Kidney (tissue), 14 donors: ENCODE data around the gene LENG9. TPM values are rescaled to one million over a fixed set of nuclear protein-coding genes. Genes with fewer than 3 reads are reported as not detected.

Experiments
- DNase-seq, 5 donors: peaks; one replicate each; pipeline ENCODE4 v3.0.0-alpha.2; 2013 to 2020
- FAIRE-seq: peaks from 2 replicates; lab custom pipeline; 2012; peaks lifted over from hg19 to GRCh38; lab: Jason Lieb, UNC
- H3K27ac ChIP-seq, 2 donors: one replicate each; pipeline ENCODE4 v1.7.0; 2013; ENCODE audit warnings: low read depth in 2 of 2, low read length in 2 of 2, inconsistent platforms in 1 of 2
- H3K27me3 ChIP-seq: one replicate; pipeline ENCODE4 v1.7.1; 2013; ENCODE audit warnings: low read length, inconsistent platforms; ENCODE audit not compliant: control insufficient read depth, insufficient read depth
- H3K36me3 ChIP-seq, 3 donors: one replicate each; pipeline versions ENCODE4 v1.7.0 to v1.7.1; 2013; ENCODE audit warnings: low read length in 3 of 3, control low read depth in 1 of 3, inconsistent platforms in 1 of 3; ENCODE audit not compliant: insufficient read depth in 3 of 3, control insufficient read depth in 2 of 3
- H3K4me1 ChIP-seq, 3 donors: one replicate each; pipeline versions ENCODE4 v1.7.0 to v1.7.1; 2013; ENCODE audit warnings: low read length in 3 of 3, inconsistent platforms in 1 of 3, low read depth in 1 of 3; ENCODE audit not compliant: control insufficient read depth in 2 of 3, insufficient read depth in 2 of 3
- H3K4me3 ChIP-seq, 3 donors: one replicate each; pipeline versions ENCODE4 v1.7.0 to v1.8.1; 2013; ENCODE audit warnings: low read length in 3 of 3, control low read depth in 1 of 3, inconsistent platforms in 1 of 3
- H3K9ac ChIP-seq, 3 donors: one replicate each; pipeline versions ENCODE4 v1.7.0 to v1.7.1; 2013; ENCODE audit warnings: low read length in 3 of 3, control low read depth in 1 of 3, inconsistent platforms in 1 of 3
- H3K9me3 ChIP-seq, 3 donors: one replicate each; pipeline versions ENCODE4 v1.7.0 to v1.7.1; 2013; ENCODE audit warnings: low read length in 3 of 3, control low read depth in 1 of 3, inconsistent platforms in 1 of 3; ENCODE audit not compliant: control insufficient read depth in 2 of 3, insufficient read depth in 1 of 3
- intact Hi-C: fragments of 100-400 bp; cut with DNase I; formaldehyde crosslinking; loops from one replicate; pipeline ENCODE4 v1.11.1; 2022
- polyA plus RNA-seq: library from polyadenylated mRNA; stranded (reverse); fragments of 350-450 nt; fragmentation: Illumina TruSeq; extraction: RNeasy Lipid Tissue Mini Kit (QIAGEN cat#74804); gene quantifications from one replicate; pipeline ENCODE4 v1.2.3, GENCODE V29; 2014; ENCODE audit warnings: low read depth, low replicate concordance; ENCODE audit not compliant: insufficient read depth
- total RNA-seq: library from RNA; stranded (reverse); fragmentation: NEBNext Ultra II Directional; extraction: Animal tissue kit (Norgen Biotek cat#: 25700); gene quantifications from one replicate; pipeline ENCODE4 v1.2.1, GENCODE V29; 2021
- TF ChIP-seq, protein P1 (sequence below): IDR thresholded peaks from 3 replicates; pipeline ENCODE4 v1.5.1; 2012; ENCODE audit warnings: mild to moderate bottlenecking, moderate library complexity, borderline replicate concordance; ENCODE audit not compliant: insufficient read depth; ENCODE audit errors: extremely low read depth
- donor health status: control.
- donor health status: control.
- donor health status: control.
- donor health status: control.
- donor health status: control.
- donor health status: DM: yes; HTN: yes; CAD: no.
- donor health status: Normal renal cell carcinoma (clear cell type).

Gene LENG9
- total and polyA plus RNA-seq, 2 donors from 2014 or later, result 2.0 to 6.8 TPM

- TF ChIP-seq, protein P1, sequence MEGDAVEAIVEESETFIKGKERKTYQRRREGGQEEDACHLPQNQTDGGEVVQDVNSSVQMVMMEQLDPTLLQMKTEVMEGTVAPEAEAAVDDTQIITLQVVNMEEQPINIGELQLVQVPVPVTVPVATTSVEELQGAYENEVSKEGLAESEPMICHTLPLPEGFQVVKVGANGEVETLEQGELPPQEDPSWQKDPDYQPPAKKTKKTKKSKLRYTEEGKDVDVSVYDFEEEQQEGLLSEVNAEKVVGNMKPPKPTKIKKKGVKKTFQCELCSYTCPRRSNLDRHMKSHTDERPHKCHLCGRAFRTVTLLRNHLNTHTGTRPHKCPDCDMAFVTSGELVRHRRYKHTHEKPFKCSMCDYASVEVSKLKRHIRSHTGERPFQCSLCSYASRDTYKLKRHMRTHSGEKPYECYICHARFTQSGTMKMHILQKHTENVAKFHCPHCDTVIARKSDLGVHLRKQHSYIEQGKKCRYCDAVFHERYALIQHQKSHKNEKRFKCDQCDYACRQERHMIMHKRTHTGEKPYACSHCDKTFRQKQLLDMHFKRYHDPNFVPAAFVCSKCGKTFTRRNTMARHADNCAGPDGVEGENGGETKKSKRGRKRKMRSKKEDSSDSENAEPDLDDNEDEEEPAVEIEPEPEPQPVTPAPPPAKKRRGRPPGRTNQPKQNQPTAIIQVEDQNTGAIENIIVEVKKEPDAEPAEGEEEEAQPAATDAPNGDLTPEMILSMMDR, result no peak
- intact Hi-C loops, result no loop called here
- DNase-seq (peak in 1 of 5 donors; percentile 44), FAIRE-seq (no peak)
- H3K9ac ChIP-seq, result no peak overlapping the region
- peaks cover 0 to 6% (median 3%) of the 10 kb centered on the region in 3 donors for H3K4me1 ChIP-seq
- H3K27ac ChIP-seq, result no peak overlapping the region
- H3K36me3 ChIP-seq, result no peaks in the 10 kb centered on the region
- H3K4me3 ChIP-seq, result no peak overlapping the region
- no peaks in the 10 kb centered on the region for H3K9me3 ChIP-seq
- H3K27me3 ChIP-seq, result no peaks in the 10 kb centered on the region
These were observed 26.8 kb downstream of the LENG9 start for GRCh38 chr19:54436628-54437252.

DNA sequence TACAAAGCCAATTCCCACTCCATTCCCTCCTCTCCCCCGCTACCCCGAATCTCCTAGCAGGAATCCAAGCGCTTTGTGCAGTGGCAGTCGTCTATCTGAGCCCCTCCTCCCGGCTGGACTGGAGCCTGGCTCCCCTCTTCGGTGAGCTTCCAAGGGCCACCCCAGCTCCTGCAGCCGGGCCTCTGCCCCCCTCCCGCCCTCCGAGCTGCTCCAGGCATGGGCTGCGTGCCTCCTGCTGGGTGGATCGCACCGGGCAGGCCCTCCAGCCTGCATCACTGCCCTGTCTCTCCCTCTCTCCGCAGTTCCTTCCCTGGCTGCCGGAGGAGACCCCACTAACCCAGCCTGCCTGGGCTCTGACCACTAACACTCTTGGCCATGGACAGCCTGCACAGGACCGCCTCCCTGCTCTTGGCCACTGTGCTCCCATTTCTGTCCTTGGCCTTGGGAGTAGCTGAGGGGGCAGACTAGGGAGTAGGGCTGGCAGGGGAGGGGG is 27.5 kb downstream of the LENG9 start:
- no peaks in the 10 kb centered on the region for H3K9me3 ChIP-seq
- intact Hi-C loops, result no loop called here
- DNase-seq, result peak in 2 of 5 donors; percentile 54 to 59
- H3K27ac ChIP-seq, result no peak overlapping the region
- FAIRE-seq, result no peak
- TF ChIP-seq, protein P1, result no peak
- no peak overlapping the region for H3K9ac ChIP-seq
- no peak overlapping the region for H3K4me3 ChIP-seq
- peaks cover 0 to 7% (median 6%) of the 10 kb centered on the region in 3 donors for H3K4me1 ChIP-seq
- H3K36me3 ChIP-seq, result no peaks in the 10 kb centered on the region
- H3K27me3 ChIP-seq, result no peaks in the 10 kb centered on the region

- H3K9ac ChIP-seq, result no peak overlapping the region
- no peaks in the 10 kb centered on the region for H3K27me3 ChIP-seq
- H3K9me3 ChIP-seq, result no peaks in the 10 kb centered on the region
- H3K4me1 ChIP-seq, result peaks cover 0 to 7% (median 6%) of the 10 kb centered on the region in 3 donors
- no peak for FAIRE-seq
- no peaks in the 10 kb centered on the region for H3K36me3 ChIP-seq
- peak in 2 of 5 donors; percentile 62 to 69 for DNase-seq
- intact Hi-C loops, result no loop called here
- no peak overlapping the region for H3K27ac ChIP-seq
- no peak overlapping the region for H3K4me3 ChIP-seq
- TF ChIP-seq, protein P1, result no peak
These were observed 28.0 kb downstream of the LENG9 start for GRCh38 chr19:54435551-54436016.
